Activated gamma-delta T cell treated with anti-CD3 and anti-CD28 coated beads, Interleukin-2, amount 50 U/mL, for 16 hours (primary cell): ENCODE data around the gene PATZ1.

ENCODE experiments used
- DNase-seq: peaks from one replicate; pipeline ENCODE4 v3.0.0-alpha.2; 2020; ENCODE audit warnings: low read depth

The PATZ1 gene

GRCh38 chr22:31313366-31314147 lies 32.6 kb downstream of the PATZ1 start:
- DNase-seq, result peak; percentile 49

GRCh38 chr22:31308181-31308580 lies 38.0 kb downstream of the PATZ1 start:
- no peak for DNase-seq

- no peak for DNase-seq
Observed at GRCh38 chr22:31305194-31305593, 41.0 kb downstream of the PATZ1 start.

- no peak for DNase-seq
Observed at GRCh38 chr22:31302537-31302936, 43.6 kb downstream of the PATZ1 start.

GRCh38 chr22:31302006-31302405 lies 44.1 kb downstream of the PATZ1 start:
- no peak for DNase-seq

GRCh38 chr22:31300896-31301295 lies 45.2 kb downstream of the PATZ1 start:
- no peak for DNase-seq

- DNase-seq, result no peak
Observed at GRCh38 chr22:31295831-31296657, 50.1 kb downstream of the PATZ1 start.

- DNase-seq, result no peak
Observed at GRCh38 chr22:31295360-31295759, 50.8 kb downstream of the PATZ1 start.

GRCh38 chr22:31292236-31292989 lies 53.7 kb downstream of the PATZ1 start, which contains the start of gene PIK3IP1:
PIK3IP1 (minus strand) TSS chr22:31292488; CDS start chr22:31292344, 144 bp downstream.
- peak; percentile 75 for DNase-seq

- no peak for DNase-seq
Observed at GRCh38 chr22:31291481-31292235, 54.5 kb downstream of the PATZ1 start.

- DNase-seq, result peak; percentile 90
Observed at GRCh38 chr22:31290494-31291471, 55.4 kb downstream of the PATZ1 start.

GRCh38 chr22:31289344-31289743 lies 56.8 kb downstream of the PATZ1 start:
- DNase-seq, result no peak

GRCh38 chr22:31288496-31289240 lies 57.5 kb downstream of the PATZ1 start:
- DNase-seq, result no peak

GRCh38 chr22:31287818-31288495 lies 58.2 kb downstream of the PATZ1 start:
- DNase-seq, result no peak

- peak; percentile 57 for DNase-seq
Observed at GRCh38 chr22:31286360-31287255, 59.5 kb downstream of the PATZ1 start.

GRCh38 chr22:31284281-31285155 lies 61.6 kb downstream of the PATZ1 start:
- DNase-seq, result no peak
